Stimulated activated CD4-positive, alpha-beta T cell treated with anti-CD3 and anti-CD28 coated beads, TNF-alpha, amount 100 ng/mL, for 48 hours (primary cell): ENCODE data around the gene TNS3.
"Not testable (repeated sequence)": the region's sequence is repeated elsewhere in the genome, so short reads cannot be mapped to it uniquely, and the experiment has no call there.

Experiments used
- DNase-seq, 3 donors: peaks; one replicate each; pipeline ENCODE4 v3.0.0-alpha.2; 2020; ENCODE audit warnings: low read depth in 3 of 3

TNS3 gene

DNA sequence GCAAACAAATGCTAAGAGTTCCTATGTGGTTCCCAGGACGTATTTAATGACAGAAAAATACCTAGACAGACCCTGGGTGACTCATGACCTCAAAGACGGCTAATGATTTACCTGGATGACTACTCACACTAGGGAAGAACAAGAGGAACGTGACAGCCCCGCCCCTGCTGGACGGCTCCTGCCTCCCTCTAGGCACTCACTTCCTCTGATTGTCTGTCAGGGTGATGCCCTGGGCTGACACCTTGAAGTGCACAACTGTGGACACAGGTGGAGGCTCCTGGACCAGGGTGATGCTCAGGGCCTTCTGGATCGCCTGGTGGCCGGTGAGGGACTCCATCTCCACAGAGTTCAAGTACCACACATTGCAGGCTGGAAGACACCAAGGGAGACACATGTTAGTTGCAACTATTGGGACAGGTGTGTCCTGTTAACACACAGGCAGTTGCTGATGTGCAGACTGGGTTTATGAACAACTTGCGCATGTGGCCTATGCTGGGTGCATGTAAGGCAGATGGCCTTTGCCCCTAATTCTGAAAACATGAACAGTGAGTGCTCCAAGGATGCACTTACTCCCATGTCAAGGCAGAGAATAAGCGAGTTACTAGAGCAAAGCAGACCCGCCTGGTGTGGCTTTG is 298.3 kb downstream of the TNS3 start:
- DNase-seq, result no peak

DNA sequence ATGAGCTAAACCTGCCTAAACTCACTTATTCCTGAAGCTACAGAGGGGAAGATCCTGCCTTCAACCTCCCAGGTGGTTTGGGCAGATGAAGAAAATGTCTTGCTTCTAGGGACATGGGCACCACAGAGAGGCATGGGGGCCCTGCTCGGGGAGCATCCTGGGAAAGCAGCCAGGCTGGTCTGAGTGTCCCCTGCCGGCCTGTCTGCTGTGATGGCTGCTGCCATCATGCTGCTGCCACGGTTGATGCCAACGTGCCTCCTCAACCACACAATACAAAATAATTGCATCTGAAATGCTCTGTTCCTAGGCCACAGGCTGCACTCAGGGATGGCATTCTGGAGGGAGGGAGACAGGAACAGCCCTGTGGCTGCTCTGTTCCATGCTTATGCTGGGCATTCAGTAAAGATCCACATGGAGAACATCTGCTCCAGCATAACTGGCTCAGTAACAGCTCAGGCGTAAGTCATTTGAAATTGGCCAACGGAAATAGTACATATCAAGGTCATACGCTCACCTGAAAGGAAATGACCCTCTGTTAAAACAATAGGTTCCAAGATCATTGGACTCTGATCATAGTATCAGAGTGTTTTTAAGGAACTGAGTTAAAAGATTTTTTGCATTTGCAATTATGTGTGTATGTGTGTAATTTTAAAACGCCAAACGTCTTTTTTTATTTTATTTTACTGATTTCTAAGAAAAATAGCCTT is 299.0 kb downstream of the TNS3 start:
- no peak for DNase-seq

DNA sequence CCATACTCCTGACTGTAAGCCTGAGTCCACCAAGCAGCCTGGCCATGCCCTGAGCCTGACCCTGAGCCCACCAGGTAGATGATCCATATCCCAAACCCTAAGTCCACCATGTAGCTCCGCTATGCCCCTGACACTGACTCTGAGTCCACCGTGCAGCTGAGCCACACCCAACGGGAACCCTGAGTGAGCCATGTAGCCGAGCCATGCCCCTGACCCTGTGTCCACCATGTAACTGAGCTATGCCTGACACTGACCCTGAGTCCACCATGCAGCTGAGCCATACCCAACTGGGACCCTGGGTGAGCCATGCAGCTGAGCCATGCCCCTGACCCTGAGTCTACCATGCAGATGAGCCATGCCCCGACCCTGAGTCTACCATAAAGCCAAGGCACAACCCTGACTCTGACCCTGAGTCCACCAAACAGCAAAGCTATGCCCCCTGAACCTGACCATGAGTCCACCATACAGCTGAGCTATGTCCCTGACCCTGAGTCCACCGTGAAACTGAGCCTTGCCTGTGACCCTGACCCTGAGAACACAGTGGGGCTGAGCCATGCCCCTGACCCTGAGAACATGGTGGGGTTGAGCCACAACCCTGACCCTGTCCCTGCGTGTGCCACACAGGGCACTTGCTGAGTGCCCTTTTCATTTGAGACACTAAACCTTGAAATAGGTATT is 299.8 kb downstream of the TNS3 start:
- DNase-seq, result no peak

DNA sequence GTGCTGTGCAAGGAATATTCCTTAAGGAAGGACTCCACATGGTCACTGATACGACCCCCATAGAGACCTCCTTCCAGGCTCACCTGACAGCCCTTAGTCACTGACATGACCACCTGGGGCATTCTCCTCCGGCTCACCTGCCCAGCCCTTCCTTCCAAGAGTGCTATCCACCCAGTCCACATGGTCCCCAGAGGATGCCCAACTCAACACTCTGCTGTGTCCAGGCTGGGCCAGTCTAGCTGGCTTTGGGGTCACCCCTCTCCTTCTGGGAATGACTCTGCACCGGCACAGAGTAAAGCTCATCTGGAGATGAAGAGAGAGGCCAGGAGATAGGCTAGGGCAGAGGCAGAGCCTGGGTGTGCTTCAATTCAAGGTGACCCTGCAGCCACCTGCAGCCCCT is 300.8 kb downstream of the TNS3 start:
- DNase-seq, result no peak

DNA sequence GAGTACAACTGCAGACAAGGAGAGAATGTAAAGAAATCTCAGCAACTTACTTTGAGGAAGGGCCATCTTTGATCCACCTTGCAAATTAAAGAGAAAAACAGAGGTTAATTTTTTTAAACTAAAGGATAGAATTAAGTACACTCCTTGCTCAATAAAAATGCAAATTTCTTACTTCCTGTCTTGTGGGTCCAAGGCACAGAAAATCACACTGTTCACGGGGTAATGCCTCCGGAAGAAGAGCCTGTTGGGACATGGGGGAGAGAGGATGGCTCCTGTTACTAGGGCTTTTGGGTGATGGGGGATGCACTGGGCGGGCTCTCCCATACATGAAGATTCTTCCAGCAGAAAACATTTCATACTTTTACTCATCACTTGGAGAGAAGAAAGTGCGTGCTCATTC is 301.8 kb downstream of the TNS3 start:
- DNase-seq, result no peak

DNA sequence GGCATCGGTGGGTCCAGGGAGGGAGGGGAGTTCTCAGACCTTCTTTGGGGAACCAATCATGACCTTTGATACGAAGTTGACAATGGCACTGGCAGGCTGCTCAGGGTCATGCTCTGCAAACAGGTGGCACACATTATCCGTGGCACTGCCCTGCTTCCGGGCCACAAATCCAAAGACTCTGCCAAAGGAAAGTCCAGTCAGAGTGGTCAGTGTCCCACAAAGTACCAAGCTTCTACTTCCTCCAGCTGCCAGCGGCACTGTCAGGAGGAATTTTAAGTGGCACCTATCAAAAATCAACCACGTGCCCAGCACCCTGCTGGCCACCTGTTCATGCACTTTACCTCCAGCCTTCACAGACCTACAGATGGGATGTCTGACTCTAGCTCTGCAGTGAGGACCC is 303.9 kb downstream of the TNS3 start:
- no peak for DNase-seq

DNA sequence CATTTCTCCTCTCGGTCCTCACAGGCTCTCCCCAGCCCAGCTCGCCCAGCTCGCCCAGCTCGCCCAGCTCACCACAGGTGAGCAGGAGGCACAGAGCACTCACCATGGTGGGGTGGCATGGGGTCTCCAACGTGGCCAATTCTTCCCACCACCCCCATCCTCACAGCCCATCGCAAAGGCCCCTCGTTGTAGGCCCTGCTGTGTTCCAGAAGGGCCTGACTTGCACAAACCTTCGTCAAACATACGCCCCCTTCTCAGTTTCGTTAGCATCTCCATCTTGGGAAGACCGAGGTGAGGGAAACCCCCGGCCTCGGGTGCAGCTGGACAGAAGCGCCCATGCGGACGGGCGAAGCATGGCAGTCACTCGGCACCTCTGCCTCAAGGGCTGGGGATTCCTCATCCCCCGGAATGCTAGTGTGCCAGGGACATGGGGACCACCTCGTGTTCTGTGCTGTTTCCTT is 304.6 kb downstream of the TNS3 start:
- DNase-seq, result no peak

DNA sequence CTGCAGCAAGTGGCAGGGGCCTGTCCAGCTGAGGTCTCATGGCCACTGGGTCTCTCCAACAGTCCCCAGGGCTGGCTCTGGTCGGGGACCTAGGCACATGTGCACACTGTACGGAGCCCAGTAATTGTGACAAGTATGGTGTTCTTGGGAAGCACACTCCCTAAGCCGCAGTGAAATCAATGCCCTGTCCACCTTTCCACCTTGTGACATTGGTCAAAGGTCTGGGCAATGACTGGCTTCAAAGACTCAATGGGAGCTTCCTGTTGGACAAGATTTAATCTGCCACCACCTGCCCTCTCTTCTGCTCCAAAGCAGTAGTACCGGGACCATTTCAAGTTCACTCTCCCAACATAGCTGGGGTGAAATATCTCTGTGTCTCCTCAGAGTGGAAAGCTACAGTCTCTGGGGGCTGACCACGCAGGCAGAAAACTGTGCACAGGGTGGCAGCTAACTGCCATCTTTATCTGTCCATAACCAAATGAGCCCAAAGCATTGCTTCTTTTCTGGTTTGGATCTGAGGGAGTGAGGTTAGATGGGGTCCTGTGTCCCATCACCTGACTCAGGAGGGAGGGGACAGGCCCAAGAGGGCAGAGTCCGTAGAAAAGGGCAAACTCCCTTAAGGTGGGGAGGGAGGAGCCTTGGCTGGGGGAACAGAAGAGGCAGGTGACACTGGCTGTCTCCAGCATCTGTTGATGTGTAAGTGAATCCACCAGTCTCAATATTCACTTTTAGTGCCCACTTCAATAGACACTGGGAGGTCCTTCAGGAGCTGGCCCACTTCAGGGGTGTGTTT is 307.7 kb downstream of the TNS3 start:
- no peak for DNase-seq

DNA sequence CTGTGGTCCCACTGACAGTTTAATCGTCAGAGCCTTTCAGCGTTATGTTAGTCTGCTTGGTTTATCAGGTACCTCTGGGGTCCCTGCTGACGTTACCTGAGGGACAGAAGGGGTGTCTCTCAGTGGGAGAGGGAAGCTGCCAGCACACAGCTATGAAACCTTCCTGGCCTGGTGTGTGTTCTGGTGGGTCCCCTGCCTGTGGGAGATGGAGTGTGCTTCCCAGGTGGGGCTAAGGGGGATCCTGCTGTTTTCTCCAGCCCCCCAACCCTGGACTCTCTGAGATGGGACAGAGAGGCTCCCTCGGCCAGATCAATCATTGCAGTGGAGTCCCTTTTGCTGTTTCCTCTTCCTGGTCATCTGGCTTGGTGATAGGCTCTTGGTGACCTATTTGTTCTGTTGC is 308.8 kb downstream of the TNS3 start:
- DNase-seq, result no peak

DNA sequence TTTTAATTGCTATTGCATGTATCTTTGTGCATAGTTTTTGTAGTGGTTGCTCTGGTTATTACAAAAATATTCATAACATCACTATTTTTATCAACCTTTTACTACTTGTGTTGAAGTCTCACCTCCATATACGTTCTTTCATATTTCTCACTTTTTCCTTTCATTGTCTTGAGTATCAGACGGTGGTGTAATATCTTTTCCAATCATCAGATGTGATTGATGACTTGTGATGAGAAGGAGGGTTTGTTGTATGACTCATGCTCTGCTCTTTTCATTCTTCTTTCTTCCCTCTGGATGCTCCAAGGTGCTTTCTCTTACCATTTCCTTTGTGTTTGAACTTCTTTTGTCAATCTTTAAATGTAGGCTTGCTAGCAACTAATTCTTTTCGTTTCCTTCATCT is 310.2 kb downstream of the TNS3 start:
- no peak for DNase-seq

DNA sequence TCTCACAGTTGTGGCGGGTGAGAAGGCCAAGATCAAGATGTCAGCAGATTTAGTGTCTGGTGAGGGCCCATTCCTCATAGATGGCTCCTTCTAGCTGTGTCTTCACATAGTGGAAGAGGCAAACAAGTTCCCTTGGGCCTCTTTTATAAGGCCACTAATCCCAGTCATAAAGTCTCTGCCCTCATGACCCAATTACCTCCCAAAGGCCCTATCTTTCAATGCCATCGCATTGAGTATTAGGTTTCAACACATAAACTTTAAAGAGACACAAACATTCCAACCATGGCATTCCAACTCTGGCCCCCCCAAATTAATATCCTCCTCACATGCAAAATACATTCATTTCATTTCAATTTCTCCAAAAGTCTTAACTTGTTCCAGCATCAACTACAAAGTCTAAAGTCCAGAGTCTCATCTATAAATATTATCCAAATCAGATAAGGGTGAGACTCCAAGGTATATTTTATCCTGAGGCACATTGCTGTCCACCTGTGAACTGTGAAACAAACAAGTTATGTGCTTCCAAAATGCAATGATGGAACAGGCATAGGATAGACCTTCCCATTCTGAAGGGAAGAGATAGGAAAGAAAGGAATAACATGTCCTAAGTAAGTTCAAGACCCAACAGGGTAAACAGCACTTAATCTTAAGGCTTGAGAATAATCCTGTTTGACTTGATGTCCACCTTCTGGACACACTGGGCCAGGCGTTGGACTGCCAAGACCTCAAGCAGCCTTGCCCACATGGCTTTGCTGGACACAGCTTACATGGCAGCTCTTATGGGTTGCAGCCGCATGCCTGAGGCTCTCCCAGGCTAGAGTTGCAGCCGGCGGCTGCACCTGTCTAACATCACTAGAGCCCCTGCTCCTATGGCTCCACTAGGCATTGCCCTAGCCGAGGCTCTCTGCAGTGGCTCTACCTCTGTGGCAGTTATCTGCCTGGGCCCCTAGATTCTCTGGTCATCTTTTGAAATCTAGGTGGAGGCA is 312.8 kb downstream of the TNS3 start:
- no peak for DNase-seq

DNA sequence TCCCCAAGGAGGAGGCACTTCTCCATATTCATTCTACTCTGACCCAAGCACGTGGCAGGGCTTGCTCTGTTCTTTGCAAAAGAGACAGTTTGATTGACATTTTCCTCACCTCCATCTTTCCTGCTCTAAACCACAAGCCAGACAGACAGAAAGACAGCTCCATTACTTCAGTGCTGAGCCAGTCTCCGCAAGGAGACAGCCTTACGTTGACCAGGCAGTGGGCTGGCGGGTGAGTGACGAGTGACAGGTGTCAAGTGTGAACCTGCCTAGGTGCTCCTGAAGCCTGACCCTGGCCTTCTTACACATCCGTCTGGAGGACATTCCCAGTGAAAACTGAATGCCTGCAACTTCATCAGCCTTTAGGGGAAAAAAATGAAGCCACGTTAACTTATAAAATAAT is 314.6 kb downstream of the TNS3 start:
- DNase-seq, result no peak

DNA sequence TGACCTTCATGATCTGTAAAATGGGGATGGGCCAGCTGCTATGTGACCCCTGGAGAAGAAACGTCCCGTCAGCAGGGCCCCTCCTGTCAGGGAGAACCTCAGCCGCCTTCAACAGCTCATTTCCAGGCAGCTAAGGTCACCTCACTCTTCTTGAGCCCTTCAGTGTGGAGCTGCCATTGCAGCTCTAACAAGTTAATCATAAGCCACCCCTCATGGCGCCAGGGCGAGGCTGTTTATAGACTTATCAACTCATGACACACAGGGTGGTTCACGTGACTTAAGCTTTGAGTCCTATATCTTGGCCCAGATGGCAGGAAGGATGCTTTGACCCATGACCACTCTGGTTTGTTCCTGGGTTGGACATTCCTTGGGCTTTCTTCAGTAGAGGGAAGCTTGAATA is 315.1 kb downstream of the TNS3 start:
- DNase-seq, result no peak

DNA sequence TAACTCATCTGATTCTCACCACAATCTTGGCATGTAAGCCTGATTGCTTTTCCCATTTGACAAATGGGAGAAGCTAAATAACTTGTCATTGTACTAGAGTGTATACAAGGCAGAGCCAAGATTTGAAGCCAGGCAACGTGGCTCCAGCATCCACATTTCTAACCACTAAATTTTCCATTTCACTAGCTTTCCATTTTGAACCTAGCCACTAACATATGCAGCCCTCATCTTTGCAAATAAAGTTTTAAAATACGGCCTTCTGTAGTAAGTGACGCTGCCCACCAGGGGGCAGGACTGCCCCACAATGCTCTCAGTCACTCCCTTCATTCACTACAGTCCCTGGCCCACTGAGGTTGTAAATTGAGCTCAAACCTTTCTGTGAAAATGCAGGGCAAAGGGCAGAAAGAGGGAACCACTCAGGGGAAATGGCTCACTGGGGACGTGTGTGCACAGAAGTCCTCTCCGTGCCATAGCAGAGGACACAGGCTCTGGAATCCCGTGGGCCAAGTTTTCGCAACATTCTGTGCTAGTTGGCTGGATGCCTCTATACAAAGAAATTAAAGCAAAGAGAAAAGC is 315.7 kb downstream of the TNS3 start:
- peak; percentile 4 to 27 (median 9) for DNase-seq

DNA sequence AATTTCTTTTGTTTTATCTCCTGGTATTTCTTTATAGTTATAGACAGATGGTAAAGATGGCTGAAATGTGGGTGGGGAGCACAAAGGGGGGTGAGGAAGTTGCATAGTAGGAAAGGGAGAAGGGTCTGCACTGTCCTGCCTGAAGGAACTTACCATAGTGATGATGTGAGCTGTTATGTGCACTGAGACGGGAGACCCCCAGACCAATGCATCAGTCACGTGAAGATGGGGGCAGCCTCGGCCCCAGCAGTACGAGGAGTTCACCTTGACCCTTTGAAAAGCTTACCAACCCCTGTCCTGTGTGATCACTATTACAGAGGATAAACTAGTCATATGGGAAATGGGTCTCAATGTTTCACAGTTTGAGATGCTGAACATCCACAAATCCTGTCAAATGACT is 316.3 kb downstream of the TNS3 start:
- no peak for DNase-seq

DNA sequence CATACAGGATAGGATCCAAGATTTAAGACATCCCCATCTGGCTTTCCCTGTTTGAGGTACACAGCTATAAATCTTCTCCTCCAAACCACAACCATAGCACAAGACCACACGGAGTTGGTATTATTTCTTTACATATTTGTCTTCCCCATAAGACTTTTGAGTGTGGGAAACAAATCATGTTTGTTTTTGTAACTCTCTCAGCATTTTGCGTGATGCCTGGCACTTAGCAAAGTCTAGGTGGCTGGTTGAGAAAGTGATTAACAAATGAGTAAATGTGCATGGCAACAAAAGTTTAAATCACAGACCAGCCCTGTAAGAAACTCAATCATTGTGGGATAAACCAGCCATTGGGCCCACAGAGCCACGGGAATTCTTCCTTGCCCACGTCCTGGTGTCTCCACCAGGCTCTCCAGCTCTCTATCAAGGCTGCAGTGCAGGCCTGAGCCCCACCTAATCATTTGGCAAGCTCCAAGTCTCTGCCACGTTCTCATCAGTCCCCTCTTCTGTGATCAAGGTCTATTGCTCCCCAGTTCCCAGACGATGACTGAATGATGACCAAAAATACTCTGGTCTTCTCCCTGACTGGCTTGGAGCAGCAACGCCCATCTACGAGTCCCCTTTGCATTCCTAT is 317.8 kb downstream of the TNS3 start:
- DNase-seq, result no peak

DNA sequence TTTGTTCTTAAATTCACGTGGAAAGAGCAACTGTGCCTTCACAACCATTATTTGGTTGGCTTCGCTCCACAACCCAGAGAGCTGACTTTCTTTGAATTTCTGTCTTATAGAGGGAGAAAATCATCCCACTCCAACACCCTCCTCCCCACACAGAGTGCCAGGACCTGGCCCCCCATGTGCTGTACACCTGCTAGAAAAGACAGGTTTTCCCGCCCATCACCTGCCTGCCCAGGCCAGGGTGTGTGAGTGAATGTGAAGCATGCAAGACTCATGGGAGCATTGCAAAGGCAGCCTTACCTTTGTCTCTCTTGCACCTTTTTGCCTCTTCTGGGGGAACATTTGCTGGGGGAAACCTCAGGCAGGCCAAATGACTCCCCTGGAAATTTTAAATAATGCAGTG is 319.0 kb downstream of the TNS3 start:
- DNase-seq, result no peak

DNA sequence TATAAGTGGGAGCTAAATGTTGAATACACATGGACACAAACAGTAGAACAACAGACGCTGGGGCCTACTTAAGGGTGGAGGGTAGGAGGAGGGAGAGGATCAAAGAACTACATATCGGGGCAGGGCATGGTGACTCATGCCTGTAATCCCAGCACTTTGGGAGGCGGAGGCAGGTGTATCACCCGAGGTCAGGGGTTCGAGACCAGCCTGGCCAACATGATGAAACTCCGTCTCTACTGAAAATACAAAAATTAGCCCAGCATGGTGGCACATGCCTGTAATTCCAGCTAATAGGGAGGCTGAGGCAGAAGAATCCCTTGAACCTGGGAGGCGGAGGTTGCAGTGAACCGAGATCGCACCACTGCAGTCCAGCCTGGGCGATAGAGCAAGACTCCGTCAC is 319.8 kb downstream of the TNS3 start:
- not testable (repeated sequence) for DNase-seq

DNA sequence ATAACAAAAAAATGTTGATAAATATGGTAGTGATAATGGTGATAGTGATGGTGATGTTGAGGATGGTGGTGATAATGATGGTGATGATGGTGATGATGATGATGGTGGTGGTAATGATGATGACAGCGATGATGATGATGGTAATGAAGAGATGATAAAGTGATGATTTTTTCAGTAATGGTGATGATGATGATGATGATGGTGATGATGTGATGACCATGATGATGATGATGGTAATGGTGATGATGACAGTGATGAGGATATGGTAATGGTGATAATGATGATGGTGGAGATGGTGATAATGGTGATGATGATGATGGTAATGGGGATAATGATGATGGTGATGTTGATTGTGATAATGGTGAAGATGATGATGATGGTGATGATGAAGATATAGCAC is 321.6 kb downstream of the TNS3 start:
- DNase-seq, result no peak

DNA sequence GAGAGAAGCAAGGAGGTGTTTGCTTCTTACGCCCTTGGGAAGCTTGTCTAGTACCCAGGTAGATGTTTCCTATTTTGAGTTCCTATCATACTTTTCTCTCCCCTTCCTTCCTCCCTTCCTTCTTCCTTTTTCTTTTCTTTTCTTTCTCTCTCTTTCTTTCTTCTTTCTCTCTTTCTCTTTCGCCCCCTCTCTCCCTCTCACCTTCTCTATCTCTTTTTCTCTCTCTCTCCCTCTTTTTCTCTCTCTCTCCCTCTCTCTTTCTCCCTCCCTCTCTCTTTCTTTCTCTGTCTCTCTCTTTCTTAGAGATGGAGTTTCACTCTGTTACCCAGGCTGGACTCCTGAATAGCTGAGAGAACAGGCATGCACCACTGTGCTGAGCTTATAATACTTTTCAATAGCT is 322.2 kb downstream of the TNS3 start:
- DNase-seq, result no peak
